GM18867 (cell line): ENCODE measurements around the gene KDM2B.
A peak's percentile ranks its signal among the peaks of the same experiment; 100 is the strongest.

Source experiments
- ATAC-seq: cut with Tn5 transposase; IDR thresholded peaks from one replicate; pipeline ENCODE4 v1.9.1; 2021; ENCODE audit warnings: mild to moderate bottlenecking, moderate library complexity; ENCODE audit not compliant: unreplicated experiment

KDM2B gene

DNA sequence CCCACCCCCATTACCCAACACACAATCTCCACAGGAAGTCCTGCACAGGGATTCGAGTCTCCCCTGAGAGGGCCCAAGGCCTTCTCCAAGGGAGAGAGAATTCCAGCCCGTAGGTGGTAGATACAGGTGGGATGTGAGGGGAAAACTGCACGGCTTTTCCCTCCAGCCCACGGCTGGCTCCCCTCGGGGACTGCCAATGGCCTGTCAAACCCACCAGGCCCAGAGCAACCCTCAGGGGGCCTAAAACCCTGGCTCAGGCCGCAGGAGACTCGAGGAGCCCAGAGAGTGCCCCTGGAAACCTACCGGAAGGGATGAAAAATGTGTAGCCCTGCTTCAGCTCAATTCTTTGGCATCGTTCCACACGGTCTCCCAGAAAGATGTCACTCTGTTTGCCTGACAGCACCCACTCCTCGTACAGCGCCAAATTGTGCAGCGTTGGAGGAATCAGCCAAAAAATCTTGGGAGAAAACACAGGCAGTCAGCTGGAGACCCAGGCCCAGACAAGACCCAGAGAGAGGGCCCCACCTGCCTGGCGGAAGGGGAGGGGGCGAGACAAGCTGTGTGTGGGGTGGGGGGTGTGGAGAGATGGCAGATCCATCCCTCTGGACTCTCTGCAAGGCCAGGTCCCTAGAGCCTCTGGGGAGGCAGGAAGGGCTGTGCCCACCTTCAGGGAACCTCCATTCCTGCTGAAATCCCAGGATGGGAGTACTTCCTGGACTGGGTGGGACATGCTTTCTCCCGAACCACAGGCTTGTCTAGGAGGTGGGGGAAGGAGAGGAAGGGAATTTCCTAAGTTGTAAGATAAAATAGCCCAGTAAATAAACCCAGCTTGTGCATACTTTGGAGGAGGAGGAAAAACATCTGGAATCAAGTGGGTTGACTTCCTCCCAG, 48.1 kb downstream of the KDM2B start:
- ATAC-seq, result no peak

DNA sequence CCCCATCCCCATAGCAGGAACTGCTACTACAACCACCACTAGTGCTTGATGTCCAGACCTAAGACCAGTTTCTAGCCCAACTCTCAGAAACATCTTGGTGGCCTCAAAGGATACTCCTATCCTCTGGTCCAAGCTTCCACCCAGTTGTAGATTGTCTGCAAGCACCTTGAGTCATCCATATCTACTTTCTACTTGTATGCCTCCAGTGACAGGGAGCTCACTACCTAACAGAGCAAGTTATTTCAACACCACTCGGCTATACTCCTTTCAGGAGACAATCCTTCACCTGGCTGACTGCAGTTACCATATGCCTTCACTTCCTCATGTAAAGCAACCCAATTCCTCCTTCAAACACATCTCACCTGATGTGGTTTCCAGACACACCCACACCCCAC, 49.5 kb downstream of the KDM2B start:
- no peak for ATAC-seq

DNA sequence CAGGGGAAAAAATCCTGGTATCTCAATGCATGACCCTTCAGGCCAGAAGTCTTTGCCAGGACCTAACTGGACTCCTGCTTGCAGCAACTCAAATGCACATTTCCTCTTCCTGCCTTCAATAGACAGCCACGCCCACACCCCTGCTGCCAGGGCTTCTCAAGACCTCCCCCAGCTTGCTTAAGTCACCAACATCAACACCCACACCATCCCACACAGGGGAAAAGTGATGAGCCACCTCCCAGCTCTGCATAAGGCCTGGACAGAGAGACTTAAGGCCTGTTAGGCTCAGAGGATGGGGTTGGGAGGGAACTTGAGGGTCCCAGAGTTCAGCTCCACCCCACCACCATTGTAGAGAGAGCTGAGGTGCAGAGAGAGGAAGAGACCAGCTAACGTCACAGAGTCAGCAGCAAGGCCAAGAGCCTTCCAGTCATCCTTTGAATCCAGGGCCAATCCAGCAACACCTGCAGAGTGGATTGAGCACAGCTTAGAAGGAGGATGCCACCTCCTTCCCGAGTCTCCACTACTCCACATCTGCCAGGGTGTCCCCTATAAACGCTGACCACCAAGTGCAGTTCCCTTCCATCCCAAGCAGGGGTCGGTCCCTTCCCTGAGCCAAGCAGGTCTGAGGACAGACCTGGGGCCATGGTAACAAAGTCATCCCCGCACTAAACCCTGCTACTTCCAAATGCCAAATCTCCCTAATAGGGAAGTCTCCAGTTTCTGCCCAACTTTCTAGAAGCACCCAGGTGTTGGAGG, 50.0 kb downstream of the KDM2B start:
- ATAC-seq, result peak; percentile 60

DNA sequence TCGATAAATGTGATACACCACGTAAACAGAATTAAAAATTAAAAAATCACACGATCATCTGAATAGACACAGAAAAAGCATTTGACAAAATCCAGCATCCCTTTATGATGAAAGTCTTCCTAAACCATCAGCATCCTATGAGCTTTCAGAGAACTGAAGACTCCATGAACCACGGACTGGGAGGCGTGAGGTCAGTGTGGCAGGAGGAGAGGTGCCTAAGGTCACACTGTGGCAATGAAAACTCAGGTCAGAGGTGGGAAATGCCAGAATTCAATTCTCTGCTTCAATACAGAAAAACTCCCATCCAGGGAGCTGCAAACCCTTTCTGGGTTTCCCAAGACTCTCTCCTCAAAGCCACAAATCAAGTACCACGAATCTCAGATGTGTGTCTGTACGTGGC, 51.6 kb downstream of the KDM2B start:
- no peak for ATAC-seq

DNA sequence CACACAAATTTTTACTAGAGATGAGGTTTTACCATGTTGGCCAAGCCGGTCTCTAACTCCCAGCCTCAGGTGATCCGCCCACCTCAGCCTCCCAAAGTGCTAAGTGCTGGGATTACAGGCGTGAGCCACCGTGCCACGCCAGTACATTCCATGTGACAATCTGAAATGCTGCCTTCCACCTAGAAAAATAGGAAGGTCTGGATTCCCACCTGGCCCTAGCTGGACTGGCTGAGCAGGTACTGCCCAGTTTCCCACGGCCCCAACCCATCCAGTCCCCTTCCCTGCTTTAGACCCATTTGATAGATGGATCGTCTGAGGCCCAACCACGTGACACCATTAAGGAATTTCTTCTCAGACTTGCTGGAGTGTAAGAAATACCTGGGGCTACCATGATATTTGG, 55.4 kb downstream of the KDM2B start:
- ATAC-seq, result no peak

GRCh38 chr12:121524196-121524916, 56.5 kb downstream of the KDM2B start:
- ATAC-seq, result no peak

DNA sequence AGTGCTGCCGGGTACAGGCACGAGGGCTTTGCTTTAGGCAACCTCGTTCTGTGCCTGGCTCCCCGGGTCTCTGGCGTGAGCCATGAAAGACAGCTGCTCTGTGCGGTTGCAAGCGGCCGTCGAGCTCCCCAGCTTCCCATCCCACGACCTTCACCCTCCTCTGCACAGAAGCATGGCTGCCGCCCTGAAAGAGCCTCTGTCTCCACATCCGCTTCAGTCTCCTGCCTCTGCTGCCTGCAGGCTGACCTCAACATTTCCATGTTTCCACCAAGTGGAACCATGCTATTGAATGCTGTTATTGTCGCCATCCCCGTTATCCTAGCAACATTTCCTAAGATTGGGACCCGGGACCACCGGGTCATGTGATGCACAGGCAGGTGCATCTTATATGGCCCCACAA, 57.1 kb downstream of the KDM2B start:
- ATAC-seq, result peak; percentile 51

DNA sequence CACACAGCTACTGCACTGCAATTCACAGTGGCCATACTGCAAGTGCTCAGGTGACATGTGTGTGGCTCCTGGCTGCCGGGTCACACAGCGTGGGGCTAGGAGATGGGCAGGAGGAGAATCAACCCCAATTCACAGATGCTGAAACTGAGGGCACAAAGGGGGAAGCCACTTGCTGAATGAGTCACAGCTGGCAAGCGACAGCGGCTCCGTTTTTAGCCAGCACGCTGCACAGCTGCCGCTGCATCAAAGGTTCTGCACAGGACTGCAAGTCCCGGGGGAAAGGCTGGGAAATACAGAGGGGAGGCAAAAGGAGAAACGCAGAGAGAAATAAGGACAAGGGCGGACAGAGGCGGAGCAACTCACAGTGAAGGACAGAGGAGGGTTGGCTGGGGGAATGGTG, 57.9 kb downstream of the KDM2B start:
- ATAC-seq, result peak; percentile 57

DNA sequence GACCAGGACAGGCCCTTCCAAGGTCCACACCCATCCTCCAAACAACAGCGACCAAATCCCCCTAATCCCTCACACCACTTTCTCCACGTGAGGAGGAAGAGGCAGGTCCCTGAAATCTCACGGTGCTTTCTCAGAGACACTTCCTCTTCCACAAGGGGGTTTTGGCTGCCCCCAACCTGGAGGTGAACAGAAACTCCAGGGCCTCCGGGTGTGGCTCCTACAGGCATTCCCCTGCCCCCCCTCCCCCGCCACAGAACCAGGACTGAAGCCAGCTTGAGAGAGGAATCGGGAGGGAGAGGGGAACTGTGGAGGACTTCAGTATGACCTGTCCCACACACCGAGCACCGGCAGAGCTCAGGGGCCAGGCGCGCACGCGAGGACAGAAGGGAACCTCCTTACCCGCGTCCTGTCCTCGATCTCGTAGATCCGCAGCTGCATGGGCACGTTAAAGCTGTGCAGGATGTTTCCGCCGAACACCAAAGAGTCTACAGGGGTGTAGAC, 60.2 kb downstream of the KDM2B start:
- ATAC-seq, result no peak

DNA sequence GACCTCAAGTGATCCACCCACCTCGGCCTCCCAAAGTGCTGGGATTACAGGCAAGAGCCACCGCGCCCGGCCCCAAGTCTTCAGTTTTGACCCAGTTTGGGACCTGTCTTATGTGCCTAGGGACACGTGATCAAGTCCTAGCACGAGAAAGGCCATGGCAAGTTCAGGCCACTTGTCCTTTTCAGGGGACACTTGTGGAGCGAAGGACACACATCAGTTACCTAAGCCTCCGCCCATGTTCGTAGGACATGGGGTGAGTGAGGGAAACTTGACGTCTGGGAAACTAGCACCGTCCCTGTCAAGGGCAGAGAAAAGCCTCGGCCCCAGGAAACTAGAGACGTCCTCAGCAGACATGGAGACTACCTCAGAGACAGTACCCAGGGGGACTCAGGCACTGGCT, 60.7 kb downstream of the KDM2B start:
- ATAC-seq, result no peak

- no peak for ATAC-seq
These were observed 61.6 kb downstream of the KDM2B start for GRCh38 chr12:121519227-121519626.

DNA sequence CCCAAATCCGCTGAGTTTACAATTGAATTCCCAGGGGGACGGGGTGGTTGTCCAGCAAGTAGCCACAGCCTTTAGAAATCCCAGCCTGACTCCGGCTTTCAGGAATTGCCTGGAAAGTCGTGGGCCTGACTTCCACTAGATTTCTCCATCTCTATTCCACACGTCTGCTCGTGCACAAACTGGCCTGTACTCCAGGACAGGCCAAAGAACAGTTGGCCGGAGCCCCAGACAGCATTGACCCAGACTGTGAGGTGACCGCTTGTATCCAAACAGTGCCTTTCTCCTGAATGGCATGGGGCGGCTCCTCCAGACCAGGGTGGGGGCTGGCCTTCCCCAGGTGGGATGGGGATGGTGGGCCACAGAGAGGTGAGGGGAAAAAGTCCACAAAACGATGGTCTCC, 62.2 kb downstream of the KDM2B start:
- ATAC-seq, result no peak

DNA sequence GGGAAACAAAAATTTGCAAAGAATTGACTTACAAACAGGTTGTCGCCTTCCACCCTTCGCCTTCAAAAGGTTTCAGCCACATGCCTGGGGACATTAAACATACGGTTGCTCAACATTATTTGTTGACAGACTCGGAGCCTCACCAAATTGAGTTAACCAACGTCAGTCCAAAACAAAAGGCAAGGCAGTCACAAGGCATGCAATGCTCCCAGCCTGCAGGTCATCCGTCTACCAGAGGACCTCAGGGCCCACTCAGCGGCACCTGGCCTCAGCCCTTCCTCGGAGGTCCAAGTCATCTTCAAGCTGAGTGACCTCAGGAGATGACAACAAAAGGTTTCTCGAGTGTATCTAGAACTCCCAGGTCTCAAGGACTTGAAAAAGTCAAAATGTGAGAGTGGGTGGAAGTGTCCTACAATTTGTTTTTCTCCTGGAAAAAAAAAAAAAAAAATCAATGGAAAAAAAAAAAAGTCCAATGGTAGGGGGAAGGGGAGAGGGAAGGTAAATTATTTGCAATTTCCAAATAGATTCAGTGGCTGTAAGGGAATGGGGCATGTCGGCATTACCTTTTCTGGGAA, 64.3 kb downstream of the KDM2B start:
- ATAC-seq, result no peak

GRCh38 chr12:121515615-121516014, 65.2 kb downstream of the KDM2B start:
- no peak for ATAC-seq

DNA sequence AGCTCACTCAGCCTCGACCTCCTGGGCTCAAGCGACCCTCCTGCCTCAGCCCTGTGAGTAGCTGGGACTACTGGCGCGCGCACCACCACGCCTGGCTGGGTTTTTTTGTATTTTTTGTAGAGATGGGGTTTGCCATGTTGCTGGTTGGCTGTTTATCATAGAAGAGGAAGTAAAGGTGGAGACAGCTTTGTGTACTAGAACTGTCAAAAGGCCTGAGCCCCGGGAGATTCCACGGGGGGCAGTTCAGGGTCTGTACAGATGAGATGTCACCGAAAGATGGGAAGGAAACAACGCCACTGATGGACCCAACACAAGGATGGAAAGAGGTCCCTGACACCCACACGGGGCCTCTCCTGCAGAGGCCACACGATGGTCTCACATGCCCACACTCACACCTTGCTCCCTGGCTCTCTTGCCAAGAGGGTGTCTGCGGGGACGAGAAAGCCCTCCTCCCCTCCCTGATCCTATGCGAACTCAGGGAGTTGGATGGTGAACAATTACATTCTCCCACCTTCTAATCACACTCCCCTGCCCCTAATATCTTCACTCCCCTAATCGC, 66.6 kb downstream of the KDM2B start:
- peak; percentile 59 for ATAC-seq

DNA sequence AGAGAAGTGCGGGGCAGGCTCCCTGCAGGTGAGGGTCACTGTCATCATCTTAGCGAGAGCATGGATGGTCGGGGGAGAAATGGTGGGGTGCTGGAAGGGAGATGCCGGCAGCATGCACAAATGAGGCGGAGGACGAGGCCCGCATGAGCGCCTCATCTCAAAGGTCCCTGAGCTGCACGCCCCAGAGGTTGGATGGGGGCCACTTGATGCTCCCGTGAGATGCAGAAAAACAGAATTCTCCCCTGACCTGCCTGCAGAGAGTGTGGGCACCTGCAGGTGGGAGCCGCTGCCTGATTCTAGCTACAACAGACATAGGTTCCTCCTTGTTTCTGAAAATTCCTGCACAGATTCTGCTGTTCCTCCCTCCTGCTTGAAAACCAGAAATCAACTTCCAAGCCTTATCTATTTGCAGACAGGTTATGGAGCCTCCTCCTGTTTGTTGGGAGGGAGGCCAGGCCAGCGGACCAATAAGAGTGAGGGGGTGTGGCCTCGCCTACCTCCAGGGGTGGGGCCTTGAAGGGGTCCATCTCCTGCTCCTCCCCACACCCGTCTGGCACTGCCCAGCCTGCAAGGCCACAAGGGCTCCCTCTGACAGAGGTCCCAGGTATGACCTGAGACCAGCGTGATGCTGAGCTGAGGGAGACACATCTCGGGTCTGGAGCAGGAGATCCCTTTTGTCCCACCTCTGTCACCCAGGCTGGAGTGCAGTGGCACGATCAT, 67.2 kb downstream of the KDM2B start:
- ATAC-seq, result peak; percentile 70

DNA sequence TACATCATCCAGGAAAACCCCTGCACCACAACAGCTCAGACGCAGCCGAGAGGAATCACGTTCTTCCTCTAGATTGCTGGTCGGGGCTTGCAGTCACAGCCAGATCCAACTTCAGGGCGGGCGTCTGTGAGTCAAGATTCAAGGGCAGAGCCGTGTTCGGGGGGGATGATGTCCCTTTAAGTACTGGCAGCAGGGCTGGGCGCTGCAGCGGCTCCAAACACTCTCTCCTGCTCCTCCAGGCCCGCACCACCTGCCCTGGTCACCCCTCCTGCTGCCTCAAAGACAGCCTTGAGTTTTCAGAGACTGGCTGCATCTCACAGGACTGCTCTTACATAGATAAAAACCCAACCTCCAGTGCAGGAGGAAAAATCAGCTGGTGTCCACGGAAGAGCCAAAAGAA, 68.3 kb downstream of the KDM2B start:
- no peak for ATAC-seq

DNA sequence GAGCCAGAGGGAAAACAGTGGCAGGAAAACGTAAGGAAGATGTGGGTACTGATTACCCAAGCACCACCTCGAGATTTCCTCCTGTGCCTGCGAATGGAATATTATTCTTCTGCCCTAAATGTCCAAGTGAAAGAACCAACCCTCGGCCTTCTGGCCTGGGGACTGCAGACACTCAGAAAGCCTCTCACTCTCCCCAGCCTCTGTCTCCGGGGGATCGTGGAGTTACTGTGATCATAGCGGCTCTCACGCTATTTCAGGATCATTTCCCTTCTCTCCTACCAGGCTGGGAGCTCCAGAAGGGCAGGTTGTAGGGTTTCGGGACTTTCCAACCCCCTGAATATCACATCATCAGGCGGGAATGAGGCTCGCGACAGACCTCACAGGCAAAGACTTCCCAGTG, 68.9 kb downstream of the KDM2B start:
- no peak for ATAC-seq

- no peak for ATAC-seq
These were observed 71.5 kb downstream of the KDM2B start for GRCh38 chr12:121509339-121509738.

- ATAC-seq, result no peak
These were observed 72.3 kb downstream of the KDM2B start for GRCh38 chr12:121508533-121508932.
